C4-2B (cell line): Measurements from ENCODE around the gene PLCL2.

Experiments used
- CTCF ChIP-seq: fragments of 450-650 bp; conservative IDR thresholded peaks from 2 replicates; pipeline ENCODE4 v1.5.1; 2017; ENCODE audit warnings: mild to moderate bottlenecking
- ZFX ChIP-seq: fragments of 450-650 bp; IDR thresholded peaks from 2 replicates; pipeline ENCODE4 v1.6.1; 2017

GRCh38 chr3:16904423-16905417 is 20.0 kb downstream of the PLCL2 start:
- TF ChIP-seq CTCF (no peak), ZFX (no peak)
